Measurements from ENCODE around the gene GBP5.
"Not testable (repeated sequence)": the region's sequence is repeated elsewhere in the genome, so short reads cannot be mapped to it uniquely, and the experiment has no call there.

Gene GBP5

GRCh38 chr1:89280766-89281165 lies 8.1 kb upstream of the GBP5 start:
- no peak for DNase-seq

- no peak for DNase-seq
Measured at GRCh38 chr1:89279011-89279466, 6.4 kb upstream of the GBP5 start.

DNA sequence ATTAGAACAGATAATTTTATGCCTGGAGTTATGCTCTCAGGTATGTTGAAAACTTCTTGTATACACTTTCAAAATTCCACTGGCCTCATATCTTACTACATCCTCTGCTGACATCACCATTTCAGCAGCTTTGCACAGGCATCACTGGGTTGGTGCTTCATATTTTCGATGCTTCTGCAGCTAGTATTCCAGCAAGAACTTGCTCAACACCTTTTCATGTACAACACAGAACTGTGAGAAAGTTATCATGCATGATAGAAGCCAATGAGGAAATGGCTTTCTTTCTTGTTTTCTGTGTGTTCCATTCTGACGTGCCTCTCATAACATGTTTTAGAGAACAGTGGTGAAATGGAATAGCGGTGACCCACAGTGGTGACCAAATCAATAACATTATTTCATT lies 5.1 kb upstream of the GBP5 start:
- no peak for DNase-seq

- no peak for DNase-seq
Measured at GRCh38 chr1:89276690-89277089, 4.0 kb upstream of the GBP5 start.

DNA sequence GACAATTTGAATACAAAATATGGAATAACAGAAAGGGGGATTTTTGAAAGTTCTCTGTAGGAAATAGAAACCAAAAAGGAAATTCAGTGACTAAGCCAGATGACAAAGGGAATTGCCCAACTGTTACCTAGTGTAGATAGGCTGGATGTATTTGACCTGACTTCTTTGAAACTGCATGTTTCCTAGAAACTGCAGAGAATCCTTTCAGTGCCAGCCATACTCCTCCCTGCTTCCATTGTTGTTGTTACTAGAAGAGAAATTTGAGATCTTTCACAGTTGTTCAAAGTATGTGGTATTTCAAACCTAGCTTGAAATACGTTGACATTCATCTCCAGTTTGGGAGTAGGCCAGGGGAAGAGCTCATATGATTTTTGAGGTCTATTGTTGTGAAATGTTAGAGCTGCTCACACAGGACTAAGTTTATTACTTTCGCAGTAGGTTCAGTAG lies 1.8 kb upstream of the GBP5 start:
- DNase-seq: no peak

- DNase-seq: peak; percentile 52
Measured at GRCh38 chr1:89273324-89273778, 691 bp upstream of the GBP5 start.

- DNase-seq: no peak
Measured at GRCh38 chr1:89271341-89272015, 1.2 kb downstream of the GBP5 start.

DNA sequence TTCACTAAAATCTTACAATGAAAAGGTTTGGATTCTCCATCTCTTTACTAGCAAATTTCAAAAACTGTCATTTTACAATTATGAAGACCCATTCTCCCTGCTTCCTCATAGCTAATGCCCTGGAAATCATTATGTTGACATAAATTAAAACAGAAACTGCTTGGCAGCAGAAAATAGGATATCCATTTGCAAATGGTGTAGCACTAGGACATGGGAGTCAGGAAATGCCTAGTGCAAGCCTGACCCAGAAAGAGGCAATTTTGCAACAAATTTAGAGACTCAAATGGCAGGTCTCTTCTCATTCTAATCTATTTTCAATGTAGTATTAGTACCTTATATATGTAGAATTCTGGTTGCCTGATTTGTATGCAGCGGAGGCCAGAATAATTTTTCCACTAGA lies 2.2 kb downstream of the GBP5 start:
- DNase-seq: no peak

- no peak for DNase-seq
Measured at GRCh38 chr1:89269277-89269676, 3.4 kb downstream of the GBP5 start.

- DNase-seq: no peak
Measured at GRCh38 chr1:89262643-89263042, 10.0 kb downstream of the GBP5 start.

DNA sequence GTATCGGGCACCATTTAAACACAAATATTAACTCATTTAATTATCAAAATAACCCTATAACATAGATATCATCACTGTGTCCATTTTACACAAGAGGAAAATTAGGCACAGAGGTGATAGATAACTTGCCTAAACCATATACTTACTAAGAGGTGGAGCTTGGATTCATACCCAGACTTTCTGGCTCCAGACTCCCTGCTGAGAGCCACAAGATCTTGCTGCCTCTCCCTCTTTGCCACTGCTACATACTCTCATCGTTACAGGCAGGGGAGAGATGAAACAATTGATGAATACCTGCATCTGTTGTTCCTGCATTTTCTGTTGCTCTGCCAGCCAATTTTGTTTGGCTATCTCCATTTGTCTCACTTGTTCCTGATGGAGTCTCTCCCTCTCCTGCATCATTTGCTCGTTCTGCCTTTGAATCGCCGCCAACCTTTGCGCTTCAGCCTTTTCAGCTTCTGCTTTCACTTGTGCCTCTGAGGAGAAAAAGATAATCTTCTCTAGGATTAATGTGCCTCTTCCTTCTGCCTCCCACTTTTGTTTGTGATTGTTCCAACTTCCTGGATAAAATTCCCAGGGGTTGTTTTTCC lies 10.6 kb downstream of the GBP5 start:
- no peak for DNase-seq

GRCh38 chr1:89260566-89261255 lies 11.9 kb downstream of the GBP5 start:
- DNase-seq: no peak

- no peak for DNase-seq
Measured at GRCh38 chr1:89260042-89260441, 12.6 kb downstream of the GBP5 start.

DNA sequence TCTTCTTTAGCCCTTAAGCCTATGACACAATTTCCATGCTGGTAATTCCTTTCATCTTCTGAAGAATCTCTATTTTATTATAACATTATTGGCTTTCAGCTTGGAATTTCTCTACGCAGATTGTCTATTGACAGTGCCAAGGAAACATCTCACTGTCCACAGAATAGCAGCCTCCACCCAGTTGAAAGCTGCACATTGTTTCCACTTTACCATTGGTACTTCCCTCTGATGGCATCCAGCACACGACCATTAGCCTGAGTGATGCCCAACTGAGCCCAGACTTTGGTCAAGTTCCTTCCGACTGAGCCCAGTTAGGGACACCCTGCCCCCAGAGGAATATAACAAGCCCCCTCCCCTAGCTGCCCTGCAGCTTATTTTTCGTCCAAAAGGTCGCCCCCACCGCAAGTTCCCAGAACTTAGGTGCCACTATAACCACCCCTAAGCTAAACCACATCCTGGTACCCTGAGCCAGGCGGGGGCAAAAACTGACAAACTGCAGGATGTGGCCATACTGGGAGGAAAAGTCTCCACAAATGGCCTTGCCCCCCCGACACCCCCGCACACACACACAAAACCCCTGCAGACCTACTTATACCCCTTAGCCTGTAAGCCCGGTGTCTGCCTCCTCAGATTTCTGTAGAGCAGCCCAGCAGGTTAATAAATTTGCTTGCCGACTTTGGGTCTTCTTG lies 13.2 kb downstream of the GBP5 start:
- DNase-seq: peak; percentile 55

- no peak for DNase-seq
Measured at GRCh38 chr1:89257041-89257440, 15.6 kb downstream of the GBP5 start.

DNA sequence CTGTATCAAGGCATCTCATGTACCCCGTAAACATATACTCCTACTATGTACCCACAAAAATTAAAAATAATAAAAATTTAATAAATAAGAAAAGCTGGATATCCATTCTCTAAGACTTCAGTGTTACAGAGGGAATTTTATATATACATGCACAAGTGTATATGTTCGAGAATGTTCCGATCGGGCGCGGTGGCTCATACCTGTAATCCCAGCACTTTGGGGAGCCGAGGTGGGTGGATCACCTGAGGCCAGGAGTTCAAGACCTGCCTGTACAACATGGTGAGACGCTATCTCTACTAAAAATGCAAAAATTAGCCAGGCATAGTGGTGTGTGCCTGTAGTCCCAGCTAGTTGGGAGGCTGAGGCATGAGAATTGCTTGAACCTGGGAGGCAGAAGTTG lies 17.1 kb downstream of the GBP5 start:
- DNase-seq: not testable (repeated sequence)

DNA sequence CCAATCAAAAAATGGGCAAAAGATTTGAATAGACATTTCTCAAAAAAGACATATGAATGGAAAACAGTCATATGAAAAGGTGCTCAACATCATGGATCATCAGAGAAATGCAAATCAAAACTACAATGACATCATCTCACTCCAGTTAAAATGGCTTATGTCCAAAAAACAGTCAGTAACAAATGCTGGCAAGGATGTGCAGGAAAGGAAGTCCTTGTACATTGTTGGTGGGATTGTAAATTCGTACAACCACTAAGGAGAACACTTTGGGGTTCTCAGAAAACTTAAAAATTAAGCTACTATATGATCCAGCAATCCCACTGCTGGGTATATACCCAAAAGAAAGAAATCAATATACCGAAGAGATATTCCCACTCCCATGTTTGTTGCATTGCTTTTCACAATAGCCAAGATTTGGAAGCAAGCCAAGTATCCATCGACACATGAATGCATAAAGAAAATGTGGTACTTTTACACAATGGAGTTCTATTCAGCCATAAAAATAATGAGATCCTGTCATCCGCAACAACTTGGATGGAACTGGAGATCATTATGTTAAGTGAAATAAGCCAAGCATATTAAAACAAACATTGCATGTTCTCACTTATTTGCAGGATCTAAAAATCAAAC lies 17.9 kb downstream of the GBP5 start:
- DNase-seq: no peak

GRCh38 chr1:89243046-89243445 lies 29.6 kb downstream of the GBP5 start:
- DNase-seq: no peak
